Choroid plexus epithelial cell (primary cell): Measurements from ENCODE around the gene COL4A1.
"Not testable (repeated sequence)": the region's sequence is repeated elsewhere in the genome, so short reads cannot be mapped to it uniquely, and the experiment has no call there.

ENCODE experiments used
- DNase-seq: peaks from one replicate; pipeline ENCODE4 v3.0.0-alpha.2; 2010; ENCODE audit warnings: low read depth
- H3K4me3 ChIP-seq: 2 replicates; pipeline ENCODE4 v1.5.1; 2011; ENCODE audit warnings: low read depth, mild to moderate bottlenecking, control low read depth, low read length, moderate library complexity
- CTCF ChIP-seq: conservative IDR thresholded peaks from 2 replicates; pipeline ENCODE4 v1.5.1; 2011; ENCODE audit warnings: low read depth, mild to moderate bottlenecking, control low read depth, inconsistent platforms, low read length, moderate library complexity

The COL4A1 gene

GRCh38 chr13:110116072-110116487, 190.9 kb downstream of the COL4A1 start:
- peak; percentile 78 for TF ChIP-seq CTCF
- DNase-seq: peak; percentile 68
- no peak overlapping the region for H3K4me3 ChIP-seq

- TF ChIP-seq CTCF: no peak
- H3K4me3 ChIP-seq: no peak overlapping the region
- no peak for DNase-seq
Observed at GRCh38 chr13:110115591-110115990, 191.4 kb downstream of the COL4A1 start.

GRCh38 chr13:110114316-110114715, 192.6 kb downstream of the COL4A1 start:
- no peak for DNase-seq

GRCh38 chr13:110113284-110113764, 193.6 kb downstream of the COL4A1 start:
- peak; percentile 92 for DNase-seq
- no peak overlapping the region for H3K4me3 ChIP-seq
- TF ChIP-seq CTCF: no peak

More at GRCh38 chr13:110114316-110114715, 192.6 kb downstream of the COL4A1 start:
- no peak for TF ChIP-seq CTCF
- no peak overlapping the region for H3K4me3 ChIP-seq

GRCh38 chr13:110112379-110112778, 194.6 kb downstream of the COL4A1 start:
- DNase-seq: peak; percentile 59
- H3K4me3 ChIP-seq: not testable (repeated sequence)
- TF ChIP-seq CTCF: peak; percentile 65

GRCh38 chr13:110110783-110111182, 196.2 kb downstream of the COL4A1 start:
- TF ChIP-seq CTCF: no peak
- no peak overlapping the region for H3K4me3 ChIP-seq
- DNase-seq: no peak

GRCh38 chr13:110109910-110110309, 197.0 kb downstream of the COL4A1 start:
- peak; percentile 87 for DNase-seq
- no peak for TF ChIP-seq CTCF
- no peak overlapping the region for H3K4me3 ChIP-seq
